Measurements from ENCODE around the gene RAP1GAP2.
"Not testable (repeated sequence)": the region's sequence is repeated elsewhere in the genome, so short reads cannot be mapped to it uniquely, and the experiment has no call there.

RAP1GAP2 gene

GRCh38 chr17:3025421-3026124, 229.3 kb downstream of the RAP1GAP2 start:
- no peak for DNase-seq (ENCODE audit: low read depth)

GRCh38 chr17:3026125-3026855, 230.1 kb downstream of the RAP1GAP2 start:
- DNase-seq (ENCODE audit: low read depth) = no peak

GRCh38 chr17:3026856-3027751, 230.9 kb downstream of the RAP1GAP2 start:
- DNase-seq (ENCODE audit: low read depth) = no peak

GRCh38 chr17:3027786-3028532, 231.7 kb downstream of the RAP1GAP2 start:
- DNase-seq (ENCODE audit: low read depth) = no peak

- no peak for DNase-seq (ENCODE audit: low read depth)
Measured at GRCh38 chr17:3029213-3029913, 233.1 kb downstream of the RAP1GAP2 start.

GRCh38 chr17:3030096-3030495, 233.9 kb downstream of the RAP1GAP2 start:
- no peak for DNase-seq (ENCODE audit: low read depth)

GRCh38 chr17:3030852-3031470, 234.7 kb downstream of the RAP1GAP2 start:
- DNase-seq (ENCODE audit: low read depth) = not testable (repeated sequence)

- DNase-seq (ENCODE audit: low read depth) = no peak
Measured at GRCh38 chr17:3032258-3033247, 236.3 kb downstream of the RAP1GAP2 start.

GRCh38 chr17:3033248-3033640, 237.0 kb downstream of the RAP1GAP2 start:
- no peak for DNase-seq (ENCODE audit: low read depth)

GRCh38 chr17:3033741-3034577, 237.7 kb downstream of the RAP1GAP2 start:
- no peak for DNase-seq (ENCODE audit: low read depth)

GRCh38 chr17:3034578-3034920, 238.3 kb downstream of the RAP1GAP2 start:
- no peak for DNase-seq (ENCODE audit: low read depth)

- DNase-seq (ENCODE audit: low read depth) = no peak
Measured at GRCh38 chr17:3035256-3035967, 239.2 kb downstream of the RAP1GAP2 start.

GRCh38 chr17:3035968-3036280, 239.7 kb downstream of the RAP1GAP2 start:
- DNase-seq (ENCODE audit: low read depth) = no peak

GRCh38 chr17:3036800-3037199, 240.6 kb downstream of the RAP1GAP2 start:
- no peak for DNase-seq (ENCODE audit: low read depth)

- no peak for DNase-seq (ENCODE audit: low read depth)
Measured at GRCh38 chr17:3037259-3037658, 241.0 kb downstream of the RAP1GAP2 start.

- DNase-seq (ENCODE audit: low read depth) = no peak
Measured at GRCh38 chr17:3038941-3039340, 242.7 kb downstream of the RAP1GAP2 start.

- DNase-seq (ENCODE audit: low read depth) = no peak
Measured at GRCh38 chr17:3039736-3040135, 243.5 kb downstream of the RAP1GAP2 start.

GRCh38 chr17:3040882-3041281, 244.6 kb downstream of the RAP1GAP2 start:
- no peak for DNase-seq (ENCODE audit: low read depth)
